Liver (tissue), 9 donors: ENCODE measurements around the gene VAV3. TPM values are rescaled to one million over a fixed set of nuclear protein-coding genes. Genes with fewer than 3 reads are reported as not detected.

ENCODE experiments used
- DNase-seq: peaks from one replicate; pipeline ENCODE4 v3.0.0-alpha.2; 2017; ENCODE audit warnings: low spot score
- H3K27ac ChIP-seq, 2 donors: one replicate each; pipeline ENCODE4 v1.7.0; 2013; ENCODE audit warnings: inconsistent platforms in 2 of 2, low read length in 2 of 2, control low read depth in 1 of 2, low read depth in 1 of 2, mild to moderate bottlenecking in 1 of 2
- H3K27me3 ChIP-seq, 4 donors: one replicate each; pipeline versions ENCODE4 v1.6.1 to v1.7.0; 2013; ENCODE audit warnings: low read length in 3 of 4, inconsistent platforms in 1 of 4, mild to moderate bottlenecking in 1 of 4, moderate library complexity in 1 of 4; ENCODE audit not compliant: control insufficient read depth in 4 of 4, insufficient read depth in 4 of 4
- H3K36me3 ChIP-seq, 4 donors: one replicate each; pipeline versions ENCODE4 v1.6.1 to v1.7.0; 2013; ENCODE audit warnings: low read length in 3 of 4, mild to moderate bottlenecking in 3 of 4, low read depth in 1 of 4, moderate library complexity in 1 of 4; ENCODE audit not compliant: control insufficient read depth in 4 of 4, insufficient read depth in 3 of 4
- H3K4me1 ChIP-seq, 4 donors: one replicate each; pipeline versions ENCODE4 v1.6.1 to v1.7.0; 2013; ENCODE audit warnings: low read length in 3 of 4, mild to moderate bottlenecking in 3 of 4, moderate library complexity in 1 of 4; ENCODE audit not compliant: control insufficient read depth in 4 of 4, insufficient read depth in 4 of 4
- H3K4me3 ChIP-seq, 3 donors: one replicate each; pipeline versions ENCODE4 v1.6.1 to v1.7.0; 2013; ENCODE audit warnings: low read length in 3 of 3, control low read depth in 1 of 3, low read depth in 1 of 3, mild to moderate bottlenecking in 1 of 3
- H3K9ac ChIP-seq, 2 donors: one replicate each; pipeline ENCODE4 v1.7.0; 2013; ENCODE audit warnings: low read length in 2 of 2, mild to moderate bottlenecking in 2 of 2, moderate library complexity in 2 of 2, control low read depth in 1 of 2, low read depth in 1 of 2
- H3K9me3 ChIP-seq, 4 donors: one replicate each; pipeline versions ENCODE4 v1.6.1 to v1.7.0; 2013; ENCODE audit warnings: low read length in 3 of 4; ENCODE audit not compliant: control insufficient read depth in 4 of 4
- ATF3 ChIP-seq: IDR thresholded peaks from 2 replicates; pipeline ENCODE4 v1.6.1; 2016; ENCODE audit warnings: antibody characterized with exemption
- CTCF ChIP-seq: fragments of 150-350 bp; IDR thresholded peaks from 2 replicates; pipeline ENCODE4 v1.5.1; 2017; ENCODE audit warnings: improper control_type of control experiment, low read depth, low read length; ENCODE audit not compliant: missing input control
- EGR1 ChIP-seq, 2 donors: IDR thresholded peaks; 2 replicates each; pipeline ENCODE4 v1.6.1; 2016 to 2018; ENCODE audit warnings: antibody characterized with exemption in 2 of 2, low read depth in 2 of 2
- FOXA1 ChIP-seq: IDR thresholded peaks from 2 replicates; pipeline ENCODE4 v1.6.1; 2016; ENCODE audit warnings: antibody characterized with exemption
- FOXA2 ChIP-seq: IDR thresholded peaks from 2 replicates; pipeline ENCODE4 v1.6.1; 2016; ENCODE audit warnings: antibody characterized with exemption
- GABPA ChIP-seq, 2 donors: IDR thresholded peaks in 1 of 2; conservative IDR thresholded peaks in 1 of 2; 2 replicates each; pipeline ENCODE4 v1.6.1; 2016; ENCODE audit warnings: antibody characterized with exemption in 2 of 2, mild to moderate bottlenecking in 1 of 2, moderate library complexity in 1 of 2
- HNF4A ChIP-seq, 2 donors: conservative IDR thresholded peaks; 2 replicates each; pipeline ENCODE4 v1.6.1; 2016; ENCODE audit warnings: antibody characterized with exemption in 2 of 2, mild to moderate bottlenecking in 2 of 2
- JUND ChIP-seq, 2 donors: IDR thresholded peaks; 2 replicates each; pipeline ENCODE4 v1.6.1; 2016; ENCODE audit warnings: antibody characterized with exemption in 2 of 2
- RAD21 ChIP-seq, 2 donors: IDR thresholded peaks; 2 replicates each; pipeline ENCODE4 v1.6.1; 2016; ENCODE audit warnings: antibody characterized with exemption in 2 of 2, mild to moderate bottlenecking in 2 of 2
- TAF1 ChIP-seq: conservative IDR thresholded peaks from 2 replicates; pipeline ENCODE4 v1.6.1; 2016; ENCODE audit warnings: antibody characterized with exemption, mild to moderate bottlenecking
- YY1 ChIP-seq: IDR thresholded peaks from 2 replicates; pipeline ENCODE4 v1.6.1; 2016; ENCODE audit warnings: antibody characterized with exemption, mild to moderate bottlenecking
- ZBTB33 ChIP-seq: IDR thresholded peaks from 2 replicates; pipeline ENCODE4 v1.6.1; 2016; ENCODE audit warnings: antibody characterized with exemption
- whole genome bisulfite sequencing: extraction: QIAGEN DNeasy Blood & Tissue Kit; methylation state at CpG from one replicate; pipeline ENCODE4 v1.1.7; 2013; 5-methylcytosine and 5-hydroxymethylcytosine counted together
- polyA plus RNA-seq, 2 donors: library from polyadenylated mRNA; stranded (reverse) in 1 of 2; unstranded in 1 of 2; fragments of 200-250 nt in 1 of 2; fragments of >200 nt in 1 of 2; fragmentation: Nextera tagmentation in 1 of 2; extraction: Ambion mirVana in 1 of 2; gene quantifications; one replicate each; pipeline versions ENCODE4 v1.2.1 to v1.2.3, GENCODE V29; 2013 to 2015
- total RNA-seq, 2 donors: library from RNA; depleted of rRNA; stranded (reverse); fragments of >200 nt; gene quantifications; one replicate each; pipeline ENCODE4 v1.2.3, GENCODE V29; 2014
- donor health status: healthy.
- donor health status: healthy.
- donor health status: healthy.
- donor health status: healthy.
- donor health status: healthy.

Gene VAV3
- total and polyA plus RNA-seq, 4 donors: 0.46 to 4.8 (median 2.7) TPM

GRCh38 chr1:107919953-107920352 is 45.0 kb downstream of the VAV3 start:
- Histone ChIP-seq H3K27ac (no peak overlapping the region), H3K27me3 (no peaks in the 10 kb centered on the region), H3K9ac (no peak overlapping the region), H3K9me3 (no peaks in the 10 kb centered on the region), H3K36me3 (no peaks in the 10 kb centered on the region), H3K4me1 (no peaks in the 10 kb centered on the region), H3K4me3 (no peak overlapping the region)
- no peak for DNase-seq
- TF ChIP-seq EGR1 (IDR thresholded peaks at IDR 0.05; ENCODE audit: low read depth in 2 of 2) (no peak), JUND (IDR thresholded peaks at IDR 0.05) (no peak), HNF4A (conservative IDR thresholded peaks at IDR 0.05) (no peak)
- WGBS: 56% methylated on average over 4 of the region's 4 CpGs

DNA sequence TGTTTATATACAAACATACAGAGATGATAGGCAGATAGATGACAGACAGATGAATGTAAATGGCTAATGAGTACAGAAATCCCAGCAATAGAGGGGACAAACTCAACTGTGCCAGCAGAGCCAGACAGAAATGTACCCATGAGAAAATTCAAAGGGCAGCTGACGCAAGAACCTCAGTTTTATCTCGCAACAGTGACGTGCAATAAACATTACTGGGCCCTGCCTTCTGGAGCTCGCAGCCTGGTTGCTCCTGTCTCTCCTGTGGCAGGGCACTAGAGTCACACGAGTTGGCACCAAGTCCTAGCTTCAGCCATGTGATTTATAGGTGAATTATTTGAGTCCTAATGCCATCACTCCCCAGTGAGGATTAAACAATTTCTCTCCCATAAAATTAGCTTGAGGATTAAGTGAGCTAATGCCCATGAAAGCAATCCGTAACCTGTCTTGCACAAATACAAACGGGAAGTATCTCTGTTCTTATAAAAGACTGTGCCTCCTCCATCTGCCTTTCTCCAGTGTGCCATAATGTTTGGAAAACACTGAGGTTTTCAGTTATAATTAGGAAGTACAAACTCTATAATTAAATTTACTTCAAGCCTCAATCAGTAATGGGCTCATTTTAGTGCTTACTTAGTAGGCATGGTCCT is 50.7 kb downstream of the VAV3 start:
- Histone ChIP-seq H3K27me3 (no peaks in the 10 kb centered on the region), H3K36me3 (no peaks in the 10 kb centered on the region), H3K9me3 (no peaks in the 10 kb centered on the region), H3K4me1 (no peaks in the 10 kb centered on the region), H3K27ac (no peak overlapping the region), H3K9ac (no peak overlapping the region), H3K4me3 (no peak overlapping the region)
- TF ChIP-seq ZBTB33: no peak
- no peak for TF ChIP-seq RAD21 (IDR thresholded peaks at IDR 0.05)
- no peak for TF ChIP-seq YY1
- TF ChIP-seq FOXA2: no peak
- no peak for TF ChIP-seq EGR1 (IDR thresholded peaks at IDR 0.05; ENCODE audit: low read depth in 2 of 2)
- TF ChIP-seq GABPA (IDR thresholded peaks at IDR 0.05 in 1 of 2, conservative IDR thresholded peaks at IDR 0.05 in 1 of 2): no peak
- TF ChIP-seq CTCF: no peak
- TF ChIP-seq FOXA1: no peak
- no peak for TF ChIP-seq JUND (IDR thresholded peaks at IDR 0.05)
- no peak for TF ChIP-seq ATF3
- no peak for TF ChIP-seq HNF4A (conservative IDR thresholded peaks at IDR 0.05)
- no peak for DNase-seq
- 69% methylated on average over 7 of the region's 7 CpGs for WGBS

GRCh38 chr1:107912656-107913055 is 52.3 kb downstream of the VAV3 start:
- Histone ChIP-seq H3K27ac (no peak overlapping the region), H3K4me3 (no peak overlapping the region), H3K9ac (no peak overlapping the region), H3K4me1 (no peaks in the 10 kb centered on the region), H3K27me3 (no peaks in the 10 kb centered on the region), H3K9me3 (no peaks in the 10 kb centered on the region), H3K36me3 (no peaks in the 10 kb centered on the region)
- DNase-seq: no peak
- TF ChIP-seq EGR1 (IDR thresholded peaks at IDR 0.05; ENCODE audit: low read depth in 2 of 2) (no peak), RAD21 (IDR thresholded peaks at IDR 0.05) (no peak), FOXA2 (no peak), CTCF (no peak), ATF3 (no peak), TAF1 (no peak), GABPA (IDR thresholded peaks at IDR 0.05 in 1 of 2, conservative IDR thresholded peaks at IDR 0.05 in 1 of 2) (no peak)
- WGBS: 46% methylated on average over 1 of the region's 1 CpG
